ENCODE data around the gene SLC22A23.

The SLC22A23 gene

DNA sequence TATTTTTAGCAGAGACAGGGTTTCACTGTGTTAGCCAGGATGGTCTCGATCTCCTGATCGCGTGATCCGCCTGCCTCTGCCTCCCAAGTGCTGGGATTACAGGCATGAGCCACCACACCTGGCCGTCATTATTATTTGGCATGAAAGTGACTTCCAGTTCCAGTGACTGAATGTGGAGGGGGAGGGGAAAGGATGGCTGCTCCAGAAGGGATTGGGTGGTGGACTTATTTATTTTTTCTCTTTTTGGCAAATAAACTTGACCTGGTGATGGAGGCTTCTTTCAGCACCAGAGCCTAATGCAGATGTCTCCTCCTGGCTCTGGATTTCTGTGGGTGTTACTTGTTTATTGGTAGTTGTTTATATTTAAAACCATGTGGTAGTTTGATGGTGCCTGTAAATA lies 16.9 kb upstream of the SLC22A23 start:
- in situ Hi-C loops (cut with MboI; ENCODE audit: low sequenced_read_pairs): no loop called here

GRCh38 chr6:3471711-3472110 lies 14.9 kb upstream of the SLC22A23 start:
- in situ Hi-C loops (cut with MboI; ENCODE audit: low sequenced_read_pairs): no loop called here

GRCh38 chr6:3471286-3471685 lies 14.4 kb upstream of the SLC22A23 start:
- in situ Hi-C loops (cut with MboI; ENCODE audit: low sequenced_read_pairs): no loop called here

DNA sequence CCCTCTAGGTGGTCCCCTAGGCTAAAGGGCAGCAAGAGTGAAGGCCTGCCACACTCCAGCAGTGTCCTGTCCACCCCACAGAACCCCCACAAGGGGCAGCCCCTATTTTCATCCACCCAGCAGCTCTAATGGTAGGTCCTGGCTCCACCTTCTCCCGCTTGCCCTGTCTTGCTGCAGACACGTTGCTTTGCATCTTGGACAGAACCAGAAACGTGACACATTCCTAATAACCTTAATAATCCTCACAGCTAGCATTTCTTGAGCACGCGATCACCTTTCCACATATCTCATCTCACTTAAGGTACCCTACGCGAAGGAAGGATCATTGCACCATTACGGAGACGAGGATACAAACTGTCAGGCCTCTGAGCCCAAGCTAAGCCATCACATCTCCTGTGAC lies 11.7 kb upstream of the SLC22A23 start:
- in situ Hi-C loops (cut with MboI; ENCODE audit: low sequenced_read_pairs): no loop called here

GRCh38 chr6:3467996-3468395 lies 11.1 kb upstream of the SLC22A23 start:
- in situ Hi-C loops (cut with MboI; ENCODE audit: low sequenced_read_pairs): no loop called here

DNA sequence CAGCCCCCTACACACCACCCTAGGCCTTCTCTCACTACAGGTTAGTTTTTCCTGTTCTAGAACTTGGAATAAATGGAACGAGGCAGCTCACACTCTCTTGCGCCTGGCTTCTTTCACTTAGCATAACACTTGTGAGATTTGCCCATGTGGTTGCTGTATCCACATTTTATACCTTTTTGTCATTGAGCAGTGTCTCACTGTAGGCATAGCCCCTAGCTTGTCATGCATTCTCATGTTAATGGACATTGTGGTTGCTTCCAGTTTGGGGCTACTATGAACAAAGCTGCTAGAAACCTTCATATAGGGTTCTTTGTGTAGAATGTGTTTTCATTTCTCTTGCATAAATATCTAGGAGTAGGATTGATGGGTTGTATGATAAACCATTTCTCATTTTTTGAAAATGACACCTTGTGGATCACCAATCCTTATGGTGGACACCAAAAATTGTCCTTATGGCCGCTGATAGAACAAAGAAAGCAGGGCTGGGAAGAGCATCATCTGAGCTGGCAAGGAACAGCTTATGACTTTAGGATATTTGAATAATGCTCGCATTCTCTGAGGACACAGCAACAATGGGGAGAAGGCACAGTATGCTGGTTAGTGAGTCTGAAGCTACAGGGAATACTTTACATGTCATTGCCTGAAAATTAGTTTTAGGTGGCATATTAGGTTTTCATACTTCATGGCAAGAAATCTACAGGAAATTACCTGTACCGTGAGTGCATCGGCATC lies 9.8 kb upstream of the SLC22A23 start:
- in situ Hi-C loops (cut with MboI; ENCODE audit: low sequenced_read_pairs): no loop called here

- in situ Hi-C loops (cut with MboI; ENCODE audit: low sequenced_read_pairs): no loop called here
These were observed 3.4 kb upstream of the SLC22A23 start for GRCh38 chr6:3460253-3460652.

GRCh38 chr6:3458706-3459421 lies 2.0 kb upstream of the SLC22A23 start:
- in situ Hi-C loops (cut with MboI; ENCODE audit: low sequenced_read_pairs): no loop called here

DNA sequence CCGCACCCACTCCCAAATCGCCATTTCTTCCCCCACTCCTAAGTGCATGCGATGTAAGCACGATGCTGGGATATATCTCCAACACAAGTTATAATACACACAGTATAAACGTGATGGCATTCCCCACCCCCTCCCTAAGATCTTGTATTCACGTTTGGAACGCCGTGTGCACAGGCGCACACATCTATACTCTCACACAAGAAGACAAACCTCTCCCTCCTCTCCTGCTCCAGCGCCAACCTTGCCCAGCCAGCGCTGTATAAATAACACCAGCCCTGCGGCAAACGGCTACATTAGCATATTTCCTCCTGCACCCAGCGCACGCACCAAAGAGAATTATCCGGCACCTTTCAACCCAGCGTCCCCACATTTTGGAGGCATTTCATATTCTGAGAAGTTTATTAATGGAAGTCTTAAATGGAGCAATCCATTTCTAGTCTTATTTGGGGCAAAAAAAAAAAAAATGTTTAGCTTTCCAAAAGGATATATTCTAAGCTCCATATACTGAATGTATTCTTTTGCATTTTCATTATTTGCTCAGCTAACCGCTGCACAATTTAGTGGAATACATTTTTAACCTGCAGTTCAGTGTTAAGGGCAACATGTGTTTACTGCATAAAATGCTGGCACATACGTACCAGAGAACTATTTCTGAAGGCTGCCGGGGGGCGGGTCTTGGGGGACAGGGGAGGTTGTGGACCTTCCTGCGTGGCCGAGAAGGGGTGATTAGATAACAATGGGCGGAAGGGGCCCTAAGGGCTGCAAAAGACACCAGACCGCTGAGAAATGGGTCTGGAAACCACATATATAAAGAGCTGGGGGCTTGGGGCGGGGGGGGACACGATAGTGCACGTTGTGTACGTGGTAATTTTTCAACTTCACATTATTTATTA lies 1.1 kb upstream of the SLC22A23 start:
- in situ Hi-C loops (cut with MboI; ENCODE audit: low sequenced_read_pairs): no loop called here

DNA sequence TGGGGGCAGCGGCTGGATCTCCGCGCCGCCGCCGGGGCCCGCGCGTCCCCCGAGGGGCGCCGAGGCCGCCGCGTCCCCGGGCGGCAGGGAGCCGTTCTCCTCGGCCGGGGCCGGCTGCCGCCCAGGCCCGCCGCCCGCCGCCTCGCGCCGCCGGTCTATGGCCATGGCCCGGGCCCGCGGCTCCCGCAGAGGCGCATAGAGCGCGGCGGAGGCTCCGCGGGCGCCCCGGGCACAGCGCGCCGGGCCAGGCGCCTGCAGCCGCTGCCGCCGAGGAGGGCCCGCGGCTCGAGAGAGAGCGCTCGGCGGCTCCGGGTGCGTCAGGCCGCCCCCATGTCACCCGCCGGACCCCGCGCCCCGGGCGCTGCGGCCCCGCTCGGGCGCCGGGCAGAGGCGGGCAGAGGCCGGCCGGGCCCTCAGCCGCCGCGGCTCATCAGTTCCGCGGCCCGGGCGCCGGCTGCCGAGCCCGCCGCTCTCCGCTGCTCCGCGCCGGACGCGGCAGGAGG lies 404 bp downstream of the SLC22A23 start:
- in situ Hi-C loops (cut with MboI; ENCODE audit: low sequenced_read_pairs): no loop called here

DNA sequence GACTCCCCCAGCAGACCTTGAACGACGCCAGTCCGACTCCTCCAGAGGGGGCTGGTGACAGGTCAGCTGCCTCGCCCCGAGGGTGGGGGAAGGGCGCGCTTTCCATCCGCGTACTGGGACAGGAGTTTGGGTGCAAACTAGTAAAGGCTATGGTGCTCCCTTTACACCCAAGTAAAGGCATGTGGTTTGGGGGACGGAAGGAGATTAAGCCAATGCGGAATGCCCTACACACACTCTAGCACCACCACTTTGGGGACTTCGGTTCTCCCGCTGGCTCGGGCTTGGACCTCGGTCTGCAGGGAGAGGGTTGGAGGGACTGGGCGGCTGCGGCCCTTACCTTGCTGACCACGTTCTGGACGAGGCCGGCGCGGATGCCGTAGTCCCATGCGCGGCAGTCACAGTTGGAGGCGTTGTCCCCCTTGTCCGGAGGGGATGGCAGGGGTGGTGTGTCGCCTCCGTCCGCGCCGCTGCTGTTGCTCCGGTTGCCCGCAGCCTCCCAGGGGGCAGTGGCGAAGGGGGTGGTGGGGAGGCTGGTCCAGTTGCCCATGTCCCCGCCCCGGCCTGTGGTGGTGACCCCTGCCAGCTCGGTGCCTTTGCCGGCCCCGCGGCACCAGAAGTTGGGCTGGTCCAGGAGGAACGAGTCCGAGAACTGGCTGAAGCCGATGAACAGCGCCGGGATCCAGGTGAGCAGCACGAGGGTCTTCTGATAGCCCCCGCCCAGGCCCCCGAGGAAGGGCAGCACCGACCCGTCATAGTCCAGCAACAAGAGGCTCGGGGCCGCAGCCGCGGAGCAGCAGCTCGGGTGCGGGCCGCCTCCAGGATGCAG lies 1.1 kb downstream of the SLC22A23 start:
- in situ Hi-C loops (cut with MboI; ENCODE audit: low sequenced_read_pairs): no loop called here

GRCh38 chr6:3455147-3455568 lies 1.7 kb downstream of the SLC22A23 start:
- in situ Hi-C loops (cut with MboI; ENCODE audit: low sequenced_read_pairs): no loop called here

- in situ Hi-C loops (cut with MboI; ENCODE audit: low sequenced_read_pairs): no loop called here
These were observed 2.4 kb downstream of the SLC22A23 start for GRCh38 chr6:3454273-3455010.

DNA sequence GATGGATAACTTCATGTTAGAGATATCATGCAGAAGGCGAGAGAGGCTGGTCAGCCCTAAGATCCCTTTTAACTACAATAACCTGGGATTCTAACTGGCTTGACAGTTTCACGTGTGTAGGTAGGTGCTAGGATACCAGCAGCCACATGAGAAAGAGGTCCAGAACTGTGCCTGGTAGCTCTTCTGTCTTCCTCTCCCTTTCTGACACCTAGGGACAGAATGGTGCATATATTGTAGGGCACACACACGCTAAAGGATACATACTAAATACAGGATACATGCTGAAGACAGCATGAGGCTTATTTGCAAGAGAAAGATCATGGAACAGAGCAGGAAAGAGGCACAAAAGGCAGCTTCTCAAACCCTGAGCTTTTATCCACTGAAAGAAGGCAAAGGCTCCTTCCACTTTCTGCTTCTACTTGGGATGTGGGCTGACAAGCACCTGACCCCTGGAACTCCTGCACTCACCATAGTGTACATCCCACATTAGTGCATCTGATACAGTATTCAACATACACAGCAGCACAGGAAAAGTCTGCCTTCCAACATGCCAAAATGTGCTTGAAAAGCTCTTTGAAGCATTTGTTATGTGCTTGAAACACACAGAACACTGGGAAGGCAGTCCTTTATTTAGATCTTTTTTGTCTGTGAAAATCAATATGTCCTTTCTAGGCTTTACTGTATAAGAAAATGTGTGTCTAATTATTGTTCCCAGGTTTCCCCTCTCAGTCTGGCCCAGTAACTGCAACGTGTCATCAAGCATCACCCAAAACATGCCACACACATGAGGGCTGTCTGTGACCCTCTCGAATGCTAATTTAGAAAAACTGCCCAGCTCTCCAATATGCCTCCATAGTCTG lies 3.2 kb downstream of the SLC22A23 start:
- in situ Hi-C loops (cut with MboI; ENCODE audit: low sequenced_read_pairs): no loop called here

DNA sequence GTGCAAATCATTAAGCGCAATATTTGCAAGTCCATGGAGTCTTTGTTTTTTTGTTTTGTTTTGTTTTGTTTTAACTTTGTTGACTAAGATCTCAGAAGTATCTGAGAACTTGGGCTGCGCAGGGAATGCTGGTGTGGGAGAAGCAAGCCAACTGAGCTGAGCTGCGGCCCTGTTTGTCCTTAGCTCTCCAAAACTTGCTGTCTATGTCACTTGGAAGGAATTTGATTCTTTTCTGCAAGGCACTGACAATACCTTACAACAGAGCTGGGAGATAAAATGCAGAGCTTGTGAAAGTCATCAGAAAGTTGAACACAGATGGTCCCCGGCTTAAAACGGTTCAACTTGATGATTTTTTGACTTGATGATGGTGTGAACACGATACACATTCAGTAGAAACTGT lies 5.4 kb downstream of the SLC22A23 start:
- in situ Hi-C loops (cut with MboI; ENCODE audit: low sequenced_read_pairs): no loop called here

- in situ Hi-C loops (cut with MboI; ENCODE audit: low sequenced_read_pairs): no loop called here
These were observed 6.0 kb downstream of the SLC22A23 start for GRCh38 chr6:3450888-3451287.

DNA sequence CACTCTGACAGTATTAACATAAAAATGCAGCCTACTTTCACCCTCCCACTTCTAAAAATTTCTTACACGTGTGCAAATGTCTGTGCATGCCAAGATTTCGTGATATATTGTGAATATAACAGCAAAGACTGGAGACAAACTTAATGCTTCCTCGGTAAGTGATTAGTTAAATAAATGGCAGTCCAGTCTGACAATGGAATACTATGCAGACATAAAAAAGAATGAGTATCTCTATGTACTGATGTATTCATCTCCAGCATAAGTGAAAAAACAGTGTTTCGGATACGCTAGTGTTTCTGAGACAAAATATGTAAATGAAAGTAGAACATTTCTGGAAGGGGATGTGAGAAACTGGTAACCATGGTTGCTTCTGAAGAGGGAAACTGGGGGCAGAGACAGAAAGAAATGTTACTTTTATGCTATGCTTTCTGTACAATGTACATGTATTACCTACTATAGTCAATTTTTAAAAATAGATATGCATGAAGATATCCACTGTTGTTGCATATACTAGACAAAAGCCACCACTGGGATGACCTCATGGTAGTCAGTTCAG lies 7.0 kb downstream of the SLC22A23 start:
- in situ Hi-C loops (cut with MboI; ENCODE audit: low sequenced_read_pairs): no loop called here

DNA sequence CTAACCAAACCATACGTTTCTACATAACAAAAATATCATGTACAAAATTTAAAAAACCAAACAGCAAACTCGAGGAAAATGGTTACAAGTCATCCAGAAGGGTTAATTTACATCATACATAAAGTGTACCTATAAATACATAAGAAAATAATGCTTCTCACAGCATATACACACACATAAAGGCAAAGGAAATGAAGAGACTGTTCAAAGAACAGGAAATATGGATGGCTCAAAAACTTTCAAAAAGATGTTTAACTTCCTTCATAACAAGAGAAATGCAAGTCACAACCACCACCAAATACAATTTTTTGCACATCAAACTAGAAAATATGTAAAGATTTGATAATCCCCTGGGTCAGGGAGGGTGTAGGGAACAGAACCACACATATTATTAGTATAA lies 7.5 kb downstream of the SLC22A23 start:
- in situ Hi-C loops (cut with MboI; ENCODE audit: low sequenced_read_pairs): no loop called here

- in situ Hi-C loops (cut with MboI; ENCODE audit: low sequenced_read_pairs): no loop called here
These were observed 9.8 kb downstream of the SLC22A23 start for GRCh38 chr6:3447005-3447404.
